Erythroblast (primary cell): Measurements from ENCODE around the gene GPR135.

Source experiments
- GATA1 ChIP-seq: IDR thresholded peaks from 2 replicates; pipeline ENCODE4 v1.6.1; 2011; ENCODE audit warnings: low read depth, mild to moderate bottlenecking, control low read depth, low read length, moderate library complexity
- POLR2A ChIP-seq: IDR thresholded peaks from 2 replicates; pipeline ENCODE4 v1.6.1; 2011; ENCODE audit warnings: mild to moderate bottlenecking, low read length

GRCh38 chr14:59481407-59481806, 16.2 kb upstream of the GPR135 start:
- TF ChIP-seq POLR2A (no peak), GATA1 (no peak)
